Left lung (tissue), 10 donors: Measurements from ENCODE around the gene BCL2L2. TPM values are rescaled to one million over a fixed set of nuclear protein-coding genes. Genes with fewer than 3 reads are reported as not detected.

ENCODE experiments used
- ATAC-seq: fragments of 200-7000 bp; cut with Tn5 transposase; one replicate; pipeline ENCODE4 v1.9.1; 2020; ENCODE audit warnings: moderate library complexity
- DNase-seq, 4 donors: peaks; one replicate each; pipeline ENCODE4 v3.0.0-alpha.2; 2013 to 2020
- H3K27ac ChIP-seq, 2 donors: fragments of 200-600 bp; sonication (generic) in 1 of 2; one replicate each; pipeline versions ENCODE4 v1.5.0 to v1.8.0; 2020 to 2021
- H3K27me3 ChIP-seq, 2 donors: fragments of 200-600 bp; sonication (generic) in 1 of 2; one replicate each; pipeline versions ENCODE4 v1.5.0 to v1.8.0; 2020 to 2021
- H3K36me3 ChIP-seq, 2 donors: fragments of 200-600 bp; sonication (generic) in 1 of 2; one replicate each; pipeline versions ENCODE4 v1.5.0 to v1.8.0; 2020 to 2021
- H3K4me1 ChIP-seq, 2 donors: fragments of 200-600 bp; one replicate each; pipeline ENCODE4 v1.8.0; 2021
- H3K4me3 ChIP-seq, 2 donors: fragments of 200-600 bp; sonication (generic) in 1 of 2; one replicate each; pipeline versions ENCODE4 v1.5.0 to v1.8.0; 2020 to 2021; ENCODE audit warnings: mild to moderate bottlenecking in 1 of 2
- H3K9me3 ChIP-seq, 2 donors: fragments of 200-600 bp; sonication (generic) in 1 of 2; one replicate each; pipeline versions ENCODE4 v1.5.0 to v1.8.0; 2020 to 2021
- CTCF ChIP-seq, 2 donors: fragments of 200-600 bp; sonication (generic) in 1 of 2; IDR thresholded peaks; one replicate each; pipeline versions ENCODE4 v1.5.0 to v1.8.0; 2021; ENCODE audit warnings: antibody characterized with exemption in 2 of 2
- intact Hi-C, 2 donors: fragments of 100-400 bp; cut with DNase I; formaldehyde crosslinking; loops; one replicate each; pipeline versions ENCODE4 v1.11.2 to v1.14.2; 2022
- polyA plus RNA-seq, 6 donors: library from polyadenylated mRNA; unstranded; fragments of 120-200 nt; gene quantifications; one replicate each; pipeline ENCODE4 v1.2.1, GENCODE V29; 2013; ENCODE audit not compliant: insufficient read length in 6 of 6
- total RNA-seq, 2 donors: library from RNA; stranded (reverse); fragmentation: NEBNext Ultra II Directional; extraction: Animal tissue kit (Norgen Biotek cat#: 25700); gene quantifications; one replicate each; pipeline ENCODE4 v1.2.1, GENCODE V29; 2021
- donor health status: DM: no; HTN: yes; CAD: no.
- donor health status: DM: no; HTN: no; CAD: no.

BCL2L2 gene
- total and polyA plus RNA-seq, 8 donors = 37.1 to 49.9 (median 40.4) TPM

DNA sequence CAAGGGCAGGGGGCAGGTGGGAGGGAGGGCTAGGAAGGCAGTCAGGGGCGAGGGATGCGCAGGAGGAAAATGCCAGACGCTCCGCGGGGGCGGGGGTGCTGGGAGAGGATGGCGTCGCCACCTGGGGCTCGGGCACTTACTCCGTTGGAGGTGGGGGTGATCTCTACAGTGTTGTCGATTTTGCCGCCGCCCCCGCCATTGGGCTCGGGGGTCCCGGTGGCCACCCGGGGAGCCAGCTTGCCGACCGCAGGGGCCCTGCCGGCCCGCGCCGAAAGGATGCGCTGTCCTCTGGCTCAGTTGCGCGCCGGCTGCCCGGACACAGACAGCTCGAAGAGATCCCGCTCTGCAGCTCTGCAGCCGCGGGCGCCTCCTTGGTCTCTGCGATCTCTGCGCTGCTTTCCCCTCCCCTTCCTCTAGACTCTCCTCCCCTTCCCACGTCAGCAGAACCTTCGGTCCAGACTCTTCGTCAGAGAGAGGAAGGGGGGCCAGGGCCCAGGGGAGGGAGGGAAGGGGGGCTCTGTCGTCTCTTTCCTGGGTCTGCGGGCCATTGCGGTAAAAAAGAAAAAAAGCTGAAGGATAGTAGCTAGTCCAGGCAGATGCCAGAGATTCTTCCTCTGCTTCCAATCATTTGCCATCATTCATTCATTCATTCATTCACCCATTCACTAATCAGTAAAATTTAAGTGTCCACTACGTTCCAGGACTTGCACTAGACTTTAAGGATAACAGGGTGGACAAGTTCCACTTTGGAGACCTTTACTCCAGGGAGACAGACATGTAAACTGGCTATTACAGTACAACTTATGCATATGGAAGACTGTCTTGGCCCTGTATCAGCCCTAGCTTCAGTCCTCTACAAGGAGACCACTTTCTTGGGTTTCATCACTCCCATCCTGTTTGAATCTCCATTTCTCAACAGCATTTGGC lies 46.1 kb downstream of the BCL2L2 start, which contains the start of gene SLC22A17:
TSS of gene SLC22A17 (minus strand) at position 382 of the 927 bp plus-strand sequence.
- H3K4me3 ChIP-seq = peak within 1 kb of the TSS; percentile 46 to 75
- peak within 1 kb of the TSS in 1 of 2 donors; percentile 33 for H3K27ac ChIP-seq
- intact Hi-C loops = no loop called here
- peaks cover 0 to 6% of the 10 kb centered on the region in 2 donors for H3K36me3 ChIP-seq
- peaks cover 3 to 15% of the 10 kb centered on the region in 2 donors for H3K4me1 ChIP-seq
- DNase-seq = peak in 3 of 4 donors; percentile 76 to 95 (median 88)
- peak; percentile 95 for ATAC-seq
- H3K9me3 ChIP-seq = no peaks in the 10 kb centered on the region
- TF ChIP-seq CTCF (IDR thresholded peaks at IDR 0.05) = no peak
- H3K27me3 ChIP-seq = peaks cover 0 to 47% of the 10 kb centered on the region in 2 donors

DNA sequence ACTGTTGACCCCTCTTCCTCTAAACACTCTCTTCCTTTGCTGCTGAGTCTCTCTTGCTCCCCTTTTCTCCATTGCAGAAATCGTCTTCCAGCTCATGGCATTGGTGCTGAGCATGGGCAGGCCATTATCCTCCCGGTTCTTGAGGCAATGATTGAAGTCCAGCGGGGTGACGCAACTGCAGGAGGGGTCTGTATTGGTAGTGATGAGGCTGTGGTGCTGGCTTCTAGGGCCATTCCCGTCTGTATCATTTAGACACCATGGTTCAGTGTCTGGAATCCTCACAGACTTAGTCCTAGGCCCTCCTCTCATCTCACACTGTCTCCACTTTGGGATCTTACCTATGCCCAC lies 46.8 kb downstream of the BCL2L2 start:
- peaks cover 0 to 6% of the 10 kb centered on the region in 2 donors for H3K36me3 ChIP-seq
- no peak overlapping the region for H3K4me3 ChIP-seq
- DNase-seq = peak in 1 of 4 donors; percentile 10
- ATAC-seq = no peak
- H3K4me1 ChIP-seq = peaks cover 3 to 15% of the 10 kb centered on the region in 2 donors
- no peak overlapping the region for H3K27ac ChIP-seq
- intact Hi-C loops = no loop called here
- no peaks in the 10 kb centered on the region for H3K9me3 ChIP-seq
- no peak for TF ChIP-seq CTCF (IDR thresholded peaks at IDR 0.05)
- H3K27me3 ChIP-seq = peaks cover 0 to 47% of the 10 kb centered on the region in 2 donors

DNA sequence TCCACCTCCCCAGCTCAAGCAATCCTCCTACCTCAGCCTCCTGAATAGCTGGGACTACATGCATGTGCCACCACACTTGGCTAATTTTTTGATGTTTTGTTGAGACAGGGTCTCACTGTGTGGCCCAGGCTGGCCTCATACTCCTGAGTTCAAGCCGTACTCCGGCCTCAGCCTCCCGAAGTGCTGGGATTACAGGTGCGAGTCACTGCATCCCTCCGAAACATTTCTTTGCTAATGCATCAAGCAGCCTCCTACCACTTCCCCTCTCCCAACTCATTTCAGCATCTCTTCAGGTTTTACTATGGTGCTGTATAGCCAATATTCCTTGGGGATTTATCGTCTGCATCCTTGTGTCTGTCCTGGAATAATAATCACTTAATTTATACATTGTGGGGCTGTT lies 48.4 kb downstream of the BCL2L2 start:
- Histone ChIP-seq H3K27ac (no peak overlapping the region), H3K27me3 (peaks cover 0 to 47% of the 10 kb centered on the region in 2 donors), H3K36me3 (peaks cover 0 to 6% of the 10 kb centered on the region in 2 donors), H3K4me1 (peaks cover 3 to 15% of the 10 kb centered on the region in 2 donors), H3K9me3 (no peaks in the 10 kb centered on the region), H3K4me3 (no peak overlapping the region)
- intact Hi-C loops = no loop called here
- no peak for ATAC-seq
- no peak for TF ChIP-seq CTCF (IDR thresholded peaks at IDR 0.05)
- DNase-seq = no peak

DNA sequence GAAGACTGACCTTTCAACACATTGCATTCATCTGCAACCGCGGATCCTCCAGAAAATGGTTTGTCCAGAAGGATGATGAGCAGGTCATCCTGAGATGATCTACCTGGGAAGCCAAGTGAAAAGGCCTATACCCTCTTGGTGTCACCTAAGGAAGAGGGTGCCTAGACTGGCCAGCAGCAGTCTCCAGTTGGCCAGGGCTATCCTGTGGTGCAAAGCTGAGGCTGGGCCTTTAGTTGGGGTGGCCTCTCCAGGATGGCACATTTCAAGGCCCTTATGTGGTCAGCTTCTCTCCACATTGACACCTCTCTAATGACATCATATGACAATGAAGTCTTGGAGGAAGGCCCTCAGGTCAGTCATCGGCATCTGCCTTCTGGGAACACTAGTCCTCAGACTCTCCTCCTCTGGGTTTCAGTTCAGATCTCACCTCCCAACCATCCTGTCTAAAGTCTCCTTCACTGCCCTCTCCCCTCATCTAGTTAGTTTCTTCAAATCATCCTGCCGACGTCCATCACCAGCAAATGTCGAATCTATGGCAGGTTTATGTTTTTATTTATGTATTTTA lies 49.3 kb downstream of the BCL2L2 start:
- Histone ChIP-seq H3K9me3 (no peaks in the 10 kb centered on the region), H3K27ac (no peak overlapping the region), H3K4me3 (no peak overlapping the region), H3K27me3 (peaks cover 0 to 42% of the 10 kb centered on the region in 2 donors), H3K4me1 (peaks cover 3 to 15% of the 10 kb centered on the region in 2 donors), H3K36me3 (peaks cover 0 to 6% of the 10 kb centered on the region in 2 donors)
- no peak for TF ChIP-seq CTCF (IDR thresholded peaks at IDR 0.05)
- ATAC-seq = no peak
- no peak for DNase-seq
- intact Hi-C loops = no loop called here

GRCh38 chr14:23356662-23357061 lies 50.0 kb downstream of the BCL2L2 start:
- Histone ChIP-seq H3K27me3 (peaks cover 0 to 35% of the 10 kb centered on the region in 2 donors), H3K4me1 (peaks cover 2 to 12% of the 10 kb centered on the region in 2 donors), H3K4me3 (no peak overlapping the region), H3K36me3 (peaks cover 0 to 6% of the 10 kb centered on the region in 2 donors), H3K27ac (no peak overlapping the region), H3K9me3 (no peaks in the 10 kb centered on the region)
- no peak for TF ChIP-seq CTCF (IDR thresholded peaks at IDR 0.05)
- intact Hi-C loops = no loop called here
- no peak for ATAC-seq
- no peak for DNase-seq
